ENCODE measurements around the gene KRTAP2-2.
"Not testable (repeated sequence)": the region's sequence is repeated elsewhere in the genome, so short reads cannot be mapped to it uniquely, and the experiment has no call there.

Gene KRTAP2-2, protein sequence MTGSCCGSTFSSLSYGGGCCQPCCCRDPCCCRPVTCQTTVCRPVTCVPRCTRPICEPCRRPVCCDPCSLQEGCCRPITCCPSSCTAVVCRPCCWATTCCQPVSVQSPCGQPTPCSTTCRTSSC

DNA sequence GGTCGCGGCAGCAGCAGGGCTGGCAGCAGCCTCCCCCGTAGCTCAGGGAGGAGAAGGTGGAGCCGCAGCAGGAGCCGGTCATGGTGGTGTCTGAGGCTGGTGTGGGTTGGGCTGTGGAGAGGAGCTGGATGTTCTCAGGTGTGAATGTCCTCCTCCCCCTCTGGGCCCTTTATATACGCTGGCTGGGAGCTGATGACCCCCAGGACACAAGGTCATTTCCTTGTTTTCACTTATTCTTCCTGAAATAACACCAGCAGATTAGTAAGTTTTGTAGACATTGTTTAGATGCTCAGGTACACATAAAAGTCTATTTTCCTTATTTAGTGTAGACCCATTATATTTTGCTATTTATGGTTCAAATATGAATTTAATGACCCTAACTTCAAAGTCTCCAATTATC, at the start of gene KRTAP2-2:
Gene KRTAP2-2, minus strand, starts transcription at position 101 of the 400 bp plus-strand sequence. Its CDS starts 19 bp downstream, at position 82.
- not testable (repeated sequence) for DNase-seq

DNA sequence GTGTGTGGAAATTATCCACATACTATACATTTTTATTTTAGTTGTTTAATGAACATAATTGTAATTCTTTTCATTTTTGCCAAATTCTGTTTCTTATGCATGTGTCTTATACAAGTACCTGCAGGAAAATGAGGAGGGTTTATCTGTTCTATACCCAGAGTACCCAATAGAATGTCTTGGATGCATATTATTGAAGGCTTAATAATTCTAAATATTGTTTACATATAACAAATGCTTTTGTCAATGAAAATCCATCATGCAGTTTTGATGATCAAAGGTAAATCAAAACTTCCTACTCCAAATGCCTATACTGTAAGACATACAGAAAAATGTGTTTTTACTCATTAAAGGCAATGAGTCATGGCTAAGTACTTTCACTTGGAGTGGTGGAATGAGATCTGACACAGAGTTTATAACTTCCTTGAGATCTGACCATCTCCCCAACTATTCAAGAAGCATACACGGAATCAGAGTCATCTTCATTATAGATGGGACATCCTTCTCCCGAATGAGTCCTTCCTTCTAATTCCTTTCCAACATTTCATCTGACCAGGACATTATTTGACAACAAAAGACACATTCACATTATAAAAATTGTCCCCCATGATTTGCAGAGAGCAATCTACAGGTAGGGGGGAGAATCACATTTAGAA, 49.5 kb upstream of the KRTAP2-2 start:
- DNase-seq: not testable (repeated sequence)

DNA sequence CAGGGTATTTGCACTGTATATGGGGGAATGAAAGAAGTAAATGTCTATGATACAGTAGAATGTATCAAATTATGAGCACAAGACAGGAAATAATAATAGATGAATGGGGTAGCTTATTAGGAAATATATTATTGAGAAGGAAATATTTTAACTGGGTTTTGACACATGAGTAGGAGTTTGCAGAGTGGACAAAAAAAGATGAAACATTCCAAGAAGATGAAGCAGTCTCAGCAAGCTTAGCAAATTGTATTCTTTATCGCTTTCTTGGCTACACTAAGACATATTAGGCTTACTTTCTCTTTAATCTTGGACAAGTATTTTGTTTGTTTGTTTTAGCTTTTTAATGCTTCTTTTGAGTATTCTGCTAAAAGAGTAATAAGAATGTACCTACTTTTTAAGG, 48.9 kb upstream of the KRTAP2-2 start:
- no peak for DNase-seq

DNA sequence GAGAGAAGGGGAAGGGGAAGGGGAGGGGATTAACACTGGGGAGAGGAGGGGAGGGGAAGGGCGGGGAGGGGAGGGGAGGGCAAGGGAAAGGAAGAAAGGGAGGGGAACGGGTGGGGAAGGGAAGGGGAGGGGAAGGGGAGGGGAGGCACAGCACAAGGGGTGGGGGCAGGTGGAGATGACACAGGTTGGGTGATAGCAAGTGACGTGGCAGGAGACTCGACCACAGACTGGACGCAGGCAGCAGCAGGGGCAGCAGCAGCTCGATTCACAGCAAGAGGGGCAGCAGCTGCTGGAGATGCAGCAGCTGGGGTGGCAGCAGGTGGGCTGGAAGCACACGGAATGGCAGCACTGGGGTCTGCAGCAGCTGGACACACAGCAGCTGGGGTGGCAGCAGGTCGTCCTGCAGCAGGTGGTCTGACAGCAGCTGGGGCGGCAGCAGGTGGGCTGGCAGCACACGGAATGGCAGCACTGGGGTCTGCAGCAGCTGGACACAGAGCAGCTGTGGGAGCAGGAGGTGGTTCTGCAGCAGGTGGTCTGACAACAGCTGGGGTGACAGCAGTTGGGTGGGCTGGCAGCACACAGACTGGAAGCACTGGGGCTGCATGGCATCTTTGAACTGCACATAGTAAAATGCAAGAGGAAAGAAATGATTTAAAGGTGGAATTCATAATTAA, 46.7 kb upstream of the KRTAP2-2 start, which contains the start of gene KRTAP4-16:
Gene KRTAP4-16, minus strand, starts transcription at position 624 of the 674 bp plus-strand sequence. Its CDS starts 0 bp downstream, at position 624.
- no peak for DNase-seq

DNA sequence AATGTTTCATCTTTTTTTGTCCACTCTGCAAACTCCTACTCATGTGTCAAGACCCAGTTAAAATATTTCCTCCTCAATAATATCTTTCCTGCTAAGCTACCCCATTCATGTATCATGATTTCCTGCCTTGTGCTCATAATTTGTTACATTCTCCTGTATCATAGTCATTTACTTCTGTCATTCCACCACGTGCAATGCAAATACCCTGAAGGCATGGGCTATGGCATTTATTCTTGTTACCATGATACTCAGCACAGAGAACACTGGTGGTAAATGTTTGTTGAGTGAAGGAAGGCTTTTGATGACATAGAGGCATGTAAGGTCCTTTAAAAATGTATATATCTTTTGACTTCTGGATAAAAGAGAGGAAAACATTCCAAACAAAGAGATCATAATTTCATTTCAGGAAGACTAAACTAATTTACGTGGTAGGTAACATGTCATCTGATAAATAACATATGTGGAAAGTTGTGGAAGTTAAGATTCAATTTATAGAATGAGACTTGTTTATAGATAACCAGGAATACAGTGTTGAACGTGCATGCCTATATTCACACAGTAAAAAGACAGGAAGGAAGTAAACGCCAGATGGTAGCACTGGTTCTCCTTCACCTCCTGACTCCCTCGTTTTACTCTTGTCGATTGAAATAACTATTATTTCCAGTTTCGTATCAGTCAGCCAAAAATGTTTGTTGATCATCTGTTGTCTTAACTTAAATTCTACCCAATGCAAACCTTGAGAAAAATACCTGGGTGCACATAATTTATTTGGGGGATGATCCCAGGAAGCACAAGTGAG, 44.9 kb upstream of the KRTAP2-2 start:
- not testable (repeated sequence) for DNase-seq

DNA sequence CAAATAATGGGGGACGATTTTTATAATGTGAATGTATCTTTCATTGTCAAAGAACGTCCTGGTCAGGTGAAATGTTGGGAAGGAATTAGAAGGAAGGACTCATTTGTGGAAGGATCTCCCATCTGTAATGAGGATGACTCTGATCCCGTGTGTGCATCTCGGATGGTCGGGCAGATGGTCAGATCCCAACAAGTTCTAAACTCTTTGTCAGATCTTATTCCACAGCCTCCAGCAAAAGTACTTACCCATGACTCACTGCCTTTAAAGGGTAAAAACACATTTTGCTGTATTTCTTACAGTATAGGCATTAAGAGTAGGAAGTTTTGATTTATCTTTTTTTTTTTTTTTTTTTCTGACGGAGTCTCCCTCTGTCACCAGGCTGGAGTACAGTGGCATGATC, 43.5 kb upstream of the KRTAP2-2 start:
- DNase-seq: no peak

DNA sequence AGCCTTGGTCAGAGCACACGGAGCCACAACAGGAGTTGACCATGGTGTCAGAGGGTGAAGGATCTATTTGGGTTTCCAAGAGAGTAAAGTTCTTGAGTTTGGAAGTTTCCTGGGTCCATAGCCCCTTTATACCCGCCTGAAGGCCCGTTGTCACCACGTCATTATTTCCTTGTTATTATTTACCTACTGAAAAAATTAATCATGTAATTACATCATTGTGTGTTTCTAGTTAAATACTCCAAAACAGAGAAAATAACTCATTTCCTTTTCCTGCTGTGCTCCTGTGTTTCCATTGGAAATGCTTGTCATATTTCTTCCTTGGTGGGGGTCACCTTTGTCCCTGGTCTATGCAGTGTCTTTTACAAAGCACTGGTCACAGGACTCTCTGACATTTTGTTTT, 43.0 kb upstream of the KRTAP2-2 start, which contains the start of gene KRTAP4-8:
Gene KRTAP4-8, minus strand, starts transcription at position 101 of the 400 bp plus-strand sequence. Its CDS starts 58 bp downstream, at position 43.
- DNase-seq: no peak

DNA sequence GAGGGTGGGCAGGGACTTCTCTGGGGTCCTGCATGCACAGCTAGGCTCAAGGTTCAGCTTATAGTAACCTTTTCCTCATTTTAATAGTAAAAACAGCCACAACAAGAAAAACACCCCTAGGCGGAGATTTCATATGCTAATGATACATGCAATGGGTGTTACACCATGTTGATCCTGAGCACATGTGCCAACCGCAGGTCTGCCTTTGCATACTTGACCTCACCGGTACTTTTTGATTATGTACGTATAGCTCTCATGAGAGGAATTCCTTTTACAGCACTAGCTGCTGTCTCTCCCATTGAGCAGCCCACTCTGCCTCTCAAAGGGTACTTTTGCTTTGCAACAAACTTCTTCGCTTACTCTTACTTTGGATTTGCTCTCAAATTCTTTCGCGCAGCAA, 41.0 kb upstream of the KRTAP2-2 start:
- DNase-seq: no peak

DNA sequence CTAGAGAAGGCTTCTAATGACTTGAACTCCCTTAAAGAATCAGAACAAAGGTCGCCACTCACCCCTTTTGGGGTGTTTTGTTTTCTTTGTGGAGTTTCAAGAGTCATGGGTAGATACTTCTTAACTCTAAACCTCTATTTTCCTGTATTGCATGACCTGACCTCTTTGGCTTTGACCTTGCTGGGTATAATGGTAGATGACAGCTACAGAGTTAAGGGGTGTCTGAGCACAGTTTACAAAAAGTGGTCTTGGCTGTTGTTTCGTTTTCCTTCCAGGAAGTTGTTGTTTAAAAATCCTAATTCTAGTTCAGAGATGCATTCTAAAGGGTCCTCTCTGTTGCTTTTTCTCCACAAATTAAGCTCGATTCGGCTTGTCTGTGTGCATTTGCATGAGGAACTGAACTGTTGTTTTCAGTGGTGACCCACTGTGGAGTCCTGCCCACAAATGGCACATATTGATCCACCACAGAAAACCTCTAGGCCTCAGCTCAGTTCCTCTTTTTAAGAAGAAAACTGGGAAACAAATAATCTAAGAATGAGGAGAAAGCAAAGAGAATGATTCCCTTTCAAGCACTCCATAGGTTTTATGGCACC, 33.8 kb upstream of the KRTAP2-2 start:
- DNase-seq: not testable (repeated sequence)

DNA sequence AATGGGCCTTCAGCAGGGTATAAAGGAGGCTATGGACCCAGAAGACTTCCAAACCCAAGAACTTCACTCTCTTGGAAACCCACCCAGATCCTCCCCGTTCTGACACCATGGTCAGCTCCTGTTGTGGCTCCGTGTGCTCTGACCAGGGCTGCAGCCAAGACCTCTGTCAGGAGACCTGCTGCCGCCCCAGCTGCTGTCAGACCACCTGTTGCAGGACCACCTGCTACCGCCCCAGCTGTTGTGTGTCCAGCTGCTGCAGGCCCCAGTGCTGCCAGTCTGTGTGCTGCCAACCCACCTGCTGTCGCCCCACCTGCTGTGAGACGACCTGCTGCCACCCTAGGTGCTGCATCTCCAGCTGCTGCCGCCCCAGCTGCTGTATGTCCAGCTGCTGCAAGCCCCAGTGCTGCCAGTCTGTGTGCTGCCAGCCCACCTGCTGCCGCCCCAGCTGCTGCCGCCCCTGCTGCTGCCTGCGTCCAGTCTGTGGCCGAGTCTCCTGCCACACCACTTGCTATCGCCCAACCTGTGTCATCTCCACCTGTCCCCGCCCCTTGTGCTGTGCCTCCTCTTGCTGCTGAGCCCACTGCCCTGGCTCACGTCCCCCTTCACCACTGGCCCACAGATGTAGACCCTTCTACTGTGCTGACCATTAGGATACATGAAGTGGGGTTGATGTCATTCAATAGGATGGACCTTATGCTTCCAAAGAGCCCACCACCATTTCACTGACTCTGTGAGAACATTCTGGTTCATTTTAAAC, 29.2 kb upstream of the KRTAP2-2 start, which contains the start of gene KRTAP4-7:
Gene KRTAP4-7, plus strand, starts transcription at position 51 of the 757 bp plus-strand sequence. Its CDS starts 57 bp downstream, at position 108.
- DNase-seq: not testable (repeated sequence)

DNA sequence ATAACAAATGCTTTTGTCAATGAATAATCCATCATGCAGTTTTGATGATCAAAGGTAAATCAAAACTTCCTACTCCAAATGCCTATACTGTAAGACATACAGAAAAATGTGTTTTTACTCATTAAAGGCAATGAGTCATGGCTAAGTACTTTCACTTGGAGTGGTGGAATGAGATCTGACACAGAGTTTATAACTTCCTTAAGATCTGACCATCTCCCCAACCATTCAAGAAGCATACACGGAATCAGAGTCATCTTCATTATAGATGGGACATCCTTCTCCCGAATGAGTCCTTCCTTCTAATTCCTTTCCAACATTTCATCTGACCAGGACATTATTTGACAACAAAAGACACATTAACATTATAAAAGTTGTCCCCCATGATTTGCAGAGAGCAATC, 28.4 kb upstream of the KRTAP2-2 start:
- not testable (repeated sequence) for DNase-seq

DNA sequence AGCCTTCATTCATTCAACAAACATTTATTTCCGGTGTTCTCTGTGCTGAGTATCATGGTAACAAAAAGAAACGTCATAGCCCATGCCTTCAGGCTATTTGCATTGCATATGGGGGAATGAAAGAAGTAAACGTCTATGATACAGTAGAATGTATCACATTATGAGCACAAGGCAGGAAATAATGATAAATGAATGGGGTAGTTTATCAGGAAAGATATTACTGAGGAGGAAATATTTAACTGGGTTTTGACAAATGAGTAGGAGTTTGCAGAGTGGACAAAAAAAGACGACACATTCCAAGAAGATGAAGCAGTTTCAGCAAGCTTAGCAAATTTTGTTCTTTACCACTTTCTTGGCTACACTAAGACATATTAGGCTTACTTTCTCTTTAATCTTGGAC, 27.6 kb upstream of the KRTAP2-2 start:
- DNase-seq: no peak

DNA sequence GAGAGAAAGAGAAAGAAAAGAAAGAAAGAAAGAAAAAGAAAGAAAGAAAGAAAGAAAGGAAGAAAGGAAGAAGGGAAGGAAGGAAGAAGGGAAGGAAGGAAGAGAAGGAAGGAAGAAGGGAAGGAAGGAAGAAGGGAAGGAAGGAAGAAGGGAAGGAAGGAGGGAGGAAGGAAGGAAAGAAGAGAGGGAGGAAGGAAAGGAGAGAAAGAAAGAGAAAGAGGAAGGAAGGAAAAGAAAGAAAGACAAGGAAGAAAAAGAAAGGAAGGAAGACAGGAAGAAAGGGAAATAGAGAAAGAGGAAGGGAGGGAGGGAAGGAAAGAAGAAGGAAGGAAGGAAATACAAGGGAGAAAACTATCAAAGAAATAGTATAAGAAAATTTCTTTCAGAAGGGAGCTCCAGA, 21.8 kb upstream of the KRTAP2-2 start:
- no peak for DNase-seq

DNA sequence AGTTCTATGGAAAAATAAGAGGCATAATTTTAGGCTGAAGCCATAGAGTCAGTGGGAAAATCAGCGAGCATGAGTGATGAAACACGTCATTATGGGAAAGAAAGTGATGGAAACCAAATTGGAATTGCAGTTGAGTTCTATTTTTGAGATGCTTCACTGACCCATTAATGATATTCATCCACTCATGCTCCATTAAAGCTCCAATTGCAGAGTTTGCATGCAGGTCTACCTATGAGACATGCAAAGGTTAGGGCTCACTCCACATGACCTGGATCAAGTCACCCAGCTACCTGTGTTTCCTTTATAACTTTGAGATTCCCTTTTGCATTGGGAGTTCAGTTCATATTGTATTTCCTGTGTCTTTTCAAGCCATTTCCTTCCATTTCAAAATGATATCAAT, 18.6 kb upstream of the KRTAP2-2 start:
- no peak for DNase-seq

DNA sequence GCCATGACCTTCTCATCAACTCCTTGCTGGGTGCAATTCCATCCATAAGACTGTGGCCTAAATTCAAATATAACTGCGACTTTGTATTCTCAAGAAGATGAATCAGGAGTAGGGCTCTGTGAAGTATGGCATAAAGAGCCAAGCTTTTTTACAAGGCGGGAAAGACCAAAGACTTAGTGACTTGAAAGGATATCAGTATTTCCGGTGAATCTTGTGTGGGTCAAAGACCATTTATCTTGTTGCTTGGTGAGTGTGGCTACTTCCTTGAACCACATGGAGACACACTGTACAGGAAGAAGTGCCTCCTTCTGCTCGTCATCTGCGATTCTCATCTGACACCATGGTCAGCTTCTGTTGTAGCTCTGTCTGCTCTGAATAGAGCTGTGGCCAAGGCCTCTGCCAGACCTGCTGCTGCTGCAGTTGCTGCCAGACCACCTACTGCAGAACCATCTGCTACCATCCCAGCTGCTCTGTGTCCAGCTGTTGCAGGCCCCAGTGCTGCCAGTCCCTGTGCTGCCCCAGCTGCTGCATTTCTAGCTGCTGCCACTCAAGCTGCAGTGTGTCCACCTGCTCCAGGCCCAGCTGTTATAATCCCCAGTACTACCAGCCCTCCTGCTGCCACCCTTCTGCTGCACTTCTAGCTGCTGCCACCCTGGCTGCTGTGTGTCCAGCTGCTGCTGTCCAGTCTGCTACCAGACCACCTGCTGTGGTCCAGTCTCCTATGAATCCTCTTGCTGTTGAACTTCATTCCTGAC, 16.8 kb upstream of the KRTAP2-2 start:
- DNase-seq: peak in 1 of 2 experiments; percentile 6

DNA sequence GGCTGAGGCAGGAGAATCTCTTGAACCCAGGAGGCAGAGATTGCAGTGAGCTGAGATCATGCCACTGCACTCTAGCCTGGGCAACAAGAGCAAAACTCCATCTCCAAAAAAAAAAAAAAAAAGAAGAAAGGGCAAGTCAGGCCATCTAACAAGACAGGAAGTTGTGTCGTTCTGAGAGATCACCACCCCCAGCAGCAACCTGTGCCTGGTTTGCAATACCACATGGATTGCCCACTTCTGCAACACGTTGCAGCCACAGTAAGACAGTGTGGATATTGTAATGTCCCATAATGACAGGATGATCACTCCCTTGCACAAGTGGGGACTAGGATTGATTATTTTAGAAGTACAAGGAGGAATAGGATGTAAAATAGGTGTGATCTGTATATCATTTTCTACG, 14.0 kb upstream of the KRTAP2-2 start:
- no peak for DNase-seq

DNA sequence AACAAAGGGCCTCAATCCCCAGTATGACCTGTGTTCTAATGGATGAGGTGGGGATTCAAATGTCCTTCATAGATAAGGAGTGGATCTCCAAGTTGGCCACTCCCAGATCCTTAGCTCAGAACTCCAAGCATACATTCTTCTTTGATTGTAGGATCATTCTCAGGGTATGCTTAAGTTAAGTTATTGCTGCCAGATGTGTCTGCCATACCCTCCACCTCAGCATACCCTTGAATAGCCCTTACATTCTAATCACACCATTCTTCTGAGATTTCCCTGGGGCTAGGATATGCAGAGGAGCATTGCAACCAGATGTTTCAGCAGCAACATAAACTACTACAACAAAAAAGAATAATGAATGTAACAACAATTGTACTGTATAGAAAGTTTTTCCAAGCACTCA, 12.3 kb upstream of the KRTAP2-2 start:
- DNase-seq: no peak

DNA sequence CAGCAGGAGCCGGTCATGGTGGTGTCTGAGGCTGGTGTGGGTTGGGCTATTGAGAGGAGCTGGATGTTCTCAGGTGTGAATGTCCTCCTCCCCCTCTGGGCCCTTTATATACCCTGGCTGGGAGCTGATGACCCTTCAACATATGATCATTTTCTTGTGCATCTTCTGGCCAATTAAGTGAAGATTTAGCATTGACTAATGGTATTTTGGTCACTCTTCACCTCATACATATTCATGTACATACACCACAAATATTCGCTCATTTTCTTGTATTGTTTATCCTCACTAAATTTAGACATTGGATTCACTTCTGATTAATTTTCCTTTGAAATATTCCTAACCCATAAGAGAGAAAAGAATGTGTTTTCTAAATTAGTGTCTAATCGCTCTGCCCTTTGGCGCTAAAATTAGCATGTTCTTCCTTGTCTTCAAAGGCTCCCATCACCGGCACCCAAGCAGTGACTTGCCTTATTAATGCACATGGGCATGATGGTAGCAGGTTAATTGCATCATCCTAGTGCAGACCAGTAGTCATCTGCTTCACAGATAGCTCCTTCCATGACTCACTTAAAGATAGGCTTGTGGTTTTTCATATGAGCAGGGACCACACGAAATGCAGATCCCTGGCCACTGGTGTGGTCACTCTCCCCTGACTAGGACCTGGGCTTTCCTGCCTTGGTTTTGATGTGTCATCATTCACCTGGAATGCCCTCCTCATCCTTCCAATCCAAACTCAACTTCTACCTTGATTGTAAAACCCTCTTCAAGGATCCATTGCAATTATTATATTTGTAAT, 11.0 kb upstream of the KRTAP2-2 start, which contains the start of gene KRTAP2-4:
Gene KRTAP2-4, minus strand, starts transcription at position 51 of the 796 bp plus-strand sequence. Its CDS starts 34 bp downstream, at position 17.
- DNase-seq: no peak

DNA sequence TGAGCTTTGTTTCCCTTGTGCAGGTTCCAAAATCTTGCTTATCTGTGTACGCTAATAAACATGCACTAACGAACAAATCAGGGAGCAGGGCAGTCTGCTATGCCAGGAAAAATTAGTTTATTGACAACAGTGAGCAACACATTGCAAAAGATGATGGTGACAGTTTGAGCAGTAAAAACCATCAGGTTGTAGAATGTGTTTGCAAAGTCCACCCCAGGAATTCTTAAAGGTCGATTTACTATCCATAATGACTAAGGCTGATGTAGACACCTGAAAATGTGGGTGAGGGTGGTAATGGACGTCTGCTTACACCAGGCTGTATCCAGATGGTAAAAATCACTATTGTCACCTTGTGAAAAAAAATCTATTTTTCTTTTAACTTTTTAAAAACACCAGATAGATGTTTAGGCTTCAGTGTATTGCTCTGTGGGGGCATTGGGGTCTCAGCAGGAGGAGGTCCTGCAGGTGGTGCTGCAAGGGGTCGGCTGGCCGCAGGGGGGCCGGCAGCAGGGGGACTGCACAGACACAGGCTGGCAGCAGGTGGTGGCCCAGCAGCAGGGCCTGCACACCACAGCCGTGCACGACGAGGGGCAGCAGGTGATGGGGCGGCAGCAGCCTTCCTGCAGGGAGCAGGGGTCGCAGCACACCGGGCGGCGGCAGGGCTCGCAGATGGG, 10.1 kb upstream of the KRTAP2-2 start:
- not testable (repeated sequence) for DNase-seq

Data from NCI-H524 (cell line).